HG03442 (cell line): ENCODE results near the gene TET2.

Experiments used
- ATAC-seq: cut with Tn5 transposase; IDR thresholded peaks from one replicate; pipeline ENCODE4 v1.9.1; 2021; ENCODE audit warnings: mild to moderate bottlenecking, moderate library complexity; ENCODE audit not compliant: unreplicated experiment

The TET2 gene

GRCh38 chr4:105140684-105141490, 5.8 kb upstream of the TET2 start:
- no peak for ATAC-seq

- ATAC-seq: peak; percentile 1
Observed at GRCh38 chr4:105145156-105145902, 1.3 kb upstream of the TET2 start.

- peak; percentile 18 for ATAC-seq
Observed at GRCh38 chr4:105145903-105146275, 787 bp upstream of the TET2 start.

GRCh38 chr4:105147016-105147552, 408 bp downstream of the TET2 start:
- peak; percentile 0 for ATAC-seq

- no peak for ATAC-seq
Observed at GRCh38 chr4:105147553-105148161, 981 bp downstream of the TET2 start.

- ATAC-seq: no peak
Observed at GRCh38 chr4:105148356-105148755, 1.7 kb downstream of the TET2 start.

- ATAC-seq: no peak
Observed at GRCh38 chr4:105148776-105149175, 2.1 kb downstream of the TET2 start.

- no peak for ATAC-seq
Observed at GRCh38 chr4:105149771-105150170, 3.1 kb downstream of the TET2 start.

GRCh38 chr4:105150503-105150902, 3.8 kb downstream of the TET2 start:
- no peak for ATAC-seq

- ATAC-seq: no peak
Observed at GRCh38 chr4:105153749-105154148, 7.1 kb downstream of the TET2 start.

GRCh38 chr4:105154576-105154975, 7.9 kb downstream of the TET2 start:
- no peak for ATAC-seq

- no peak for ATAC-seq
Observed at GRCh38 chr4:105155426-105155825, 8.8 kb downstream of the TET2 start.

- ATAC-seq: no peak
Observed at GRCh38 chr4:105158837-105159236, 12.2 kb downstream of the TET2 start.

- no peak for ATAC-seq
Observed at GRCh38 chr4:105162123-105162796, 15.6 kb downstream of the TET2 start.

GRCh38 chr4:105164548-105164947, 17.9 kb downstream of the TET2 start:
- ATAC-seq: no peak

GRCh38 chr4:105166066-105166465, 19.4 kb downstream of the TET2 start:
- no peak for ATAC-seq

- ATAC-seq: no peak
Observed at GRCh38 chr4:105170711-105171110, 24.0 kb downstream of the TET2 start.

- no peak for ATAC-seq
Observed at GRCh38 chr4:105171912-105172311, 25.2 kb downstream of the TET2 start.

- ATAC-seq: no peak
Observed at GRCh38 chr4:105174098-105174497, 27.4 kb downstream of the TET2 start.

- no peak for ATAC-seq
Observed at GRCh38 chr4:105179539-105180401, 33.1 kb downstream of the TET2 start.
